ENCODE data around the gene SLC24A4.

SLC24A4 gene

GRCh38 chr14:92351750-92352149, 28.8 kb downstream of the SLC24A4 start:
- Histone ChIP-seq H3K27ac (ENCODE audit: extremely low read depth, low read depth, low read length) (no peak overlapping the region), H3K4me3 (ENCODE audit: low read depth, low read length) (no peak overlapping the region), H3K9me3 (ENCODE audit: control insufficient read depth, insufficient read depth, low read depth, low read length) (no peaks in the 10 kb centered on the region), H3K36me3 (ENCODE audit: control insufficient read depth in 2 of 2, insufficient read depth in 1 of 2, low read length in 2 of 2) (no peaks in the 10 kb centered on the region), H3K4me1 (ENCODE audit: control insufficient read depth, insufficient read depth, low read length) (peaks cover 5% of the 10 kb centered on the region; the same call in 1 of the 2 replicates)
- TF ChIP-seq ZNF266 (tag by site-specific recombination; IDR thresholded peaks at IDR 0.05; ENCODE audit: low read depth): peak; percentile 78; the same call in 1 of the 2 replicates
- TF ChIP-seq PRDM1 (tag by site-specific recombination; IDR thresholded peaks at IDR 0.05): peak; percentile 98
- TF ChIP-seq ZNF366 (tag by site-specific recombination; conservative IDR thresholded peaks at IDR 0.05): 0 out of 2 replicates have a peak, but pooled peaks have one; percentile 24
- no peak for TF ChIP-seq ZNF777 (tag by site-specific recombination; IDR thresholded peaks at IDR 0.05; ENCODE audit: borderline replicate concordance)
- no peak for TF ChIP-seq ZNF692 (tag by site-specific recombination; IDR thresholded peaks at IDR 0.05)
- POLR2A ChIA-PET: no interaction called here
- CTCF ChIA-PET: interaction anchor here (0.5 to 2.0 kb wide), 14 partner anchors 11 to 436 kb away, joined by 3 to 12 read pairs (median 3); no protein-coding TSS in a partner anchor

- no peaks in the 10 kb centered on the region for H3K36me3 ChIP-seq (ENCODE audit: control insufficient read depth in 2 of 2, insufficient read depth in 1 of 2, low read length in 2 of 2)
- CTCF ChIA-PET: interaction anchor here (0.6 to 2.0 kb wide), 21 partner anchors 10 to 607 kb away, joined by 3 to 12 read pairs (median 3); no protein-coding TSS in a partner anchor
- H3K27ac ChIP-seq (ENCODE audit: extremely low read depth, low read depth, low read length): no peak overlapping the region
- no peak overlapping the region for H3K4me3 ChIP-seq (ENCODE audit: low read depth, low read length)
- H3K9me3 ChIP-seq (ENCODE audit: control insufficient read depth, insufficient read depth, low read depth, low read length): no peaks in the 10 kb centered on the region
- H3K4me1 ChIP-seq (ENCODE audit: control insufficient read depth, insufficient read depth, low read length): peaks cover 5% of the 10 kb centered on the region; the same call in 1 of the 2 replicates
- no peak for TF ChIP-seq YY2 (tag by site-specific recombination; IDR thresholded peaks at IDR 0.05)
- TF ChIP-seq ZNF654 (tag by site-specific recombination; IDR thresholded peaks at IDR 0.05; ENCODE audit: low read depth): peak; percentile 48
- TF ChIP-seq ZNF133 (tag by site-specific recombination; IDR thresholded peaks at IDR 0.05): no peak
- peak; percentile 91 for TF ChIP-seq ZNF623 (tag by site-specific recombination; IDR thresholded peaks at IDR 0.05)
- TF ChIP-seq ZNF600 (tag by site-specific recombination; IDR thresholded peaks at IDR 0.05): no peak
- TF ChIP-seq FEZF1 (tag by site-specific recombination; IDR thresholded peaks at IDR 0.05): no peak
- POLR2A ChIA-PET: no interaction called here
These were observed 29.4 kb downstream of the SLC24A4 start for GRCh38 chr14:92352158-92352985.

- ChIA-PET POLR2A (no interaction called here), CTCF (interaction anchor here (0.6 to 2.0 kb wide), 7 partner anchors 9 to 608 kb away, joined by 3 to 7 read pairs (median 4); no protein-coding TSS in a partner anchor)
- no peaks in the 10 kb centered on the region for H3K9me3 ChIP-seq (ENCODE audit: control insufficient read depth, insufficient read depth, low read depth, low read length)
- no peak overlapping the region for H3K27ac ChIP-seq (ENCODE audit: extremely low read depth, low read depth, low read length)
- H3K4me3 ChIP-seq (ENCODE audit: low read depth, low read length): no peak overlapping the region
- TF ChIP-seq ZIC2 (tag by site-specific recombination; IDR thresholded peaks at IDR 0.05) (no peak), SCRT2 (tag by site-specific recombination; IDR thresholded peaks at IDR 0.05) (peak; percentile 38; the same call in 1 of the 2 replicates)
- H3K36me3 ChIP-seq (ENCODE audit: control insufficient read depth in 2 of 2, insufficient read depth in 1 of 2, low read length in 2 of 2): no peaks in the 10 kb centered on the region
- H3K4me1 ChIP-seq (ENCODE audit: control insufficient read depth, insufficient read depth, low read length): peaks cover 3% of the 10 kb centered on the region; the same call in 1 of the 2 replicates
These were observed 30.5 kb downstream of the SLC24A4 start for GRCh38 chr14:92353447-92353846.

- TF ChIP-seq ZNF664 (tag by site-specific recombination; IDR thresholded peaks at IDR 0.05) (no peak), ZBTB21 (tag by site-specific recombination; IDR thresholded peaks at IDR 0.05) (no peak), PRDM4 (tag by site-specific recombination; IDR thresholded peaks at IDR 0.05) (no peak), BCL6B (tag by site-specific recombination; IDR thresholded peaks at IDR 0.05) (no peak), YY2 (tag by site-specific recombination; IDR thresholded peaks at IDR 0.05) (no peak)
- Histone ChIP-seq H3K9me3 (ENCODE audit: control insufficient read depth, insufficient read depth, low read depth, low read length) (no peaks in the 10 kb centered on the region), H3K4me1 (ENCODE audit: control insufficient read depth, insufficient read depth, low read length) (no peaks in the 10 kb centered on the region), H3K4me3 (ENCODE audit: low read depth, low read length) (no peak overlapping the region), H3K36me3 (ENCODE audit: control insufficient read depth in 2 of 2, insufficient read depth in 1 of 2, low read length in 2 of 2) (no peaks in the 10 kb centered on the region), H3K27ac (ENCODE audit: extremely low read depth, low read depth, low read length) (no peak overlapping the region)
- ChIA-PET POLR2A (interaction anchor here (0.5 kb wide), 1 partner anchor 13 kb away, joined by 3 read pairs; no protein-coding TSS in a partner anchor), CTCF (interaction anchor here (0.7 to 0.9 kb wide), 2 partner anchors 14 to 344 kb away, joined by 3 to 4 read pairs; no protein-coding TSS in a partner anchor)
These were observed 33.7 kb downstream of the SLC24A4 start for GRCh38 chr14:92356677-92357076.

Measured in HEK293 (cell line).